ENCODE results near the gene KCNJ1. TPM values are rescaled to one million over a fixed set of nuclear protein-coding genes. Genes with fewer than 3 reads are reported as not detected.

KCNJ1 gene
- total RNA-seq, 6 experiments from 2014 or later: not detected

- Histone ChIP-seq H3K9me3 (no peaks in the 10 kb centered on the region), H3K27ac (no peak overlapping the region), H3K4me3 (no peak overlapping the region), H3K36me3 (no peaks in the 10 kb centered on the region), H3K4me1 (no peaks in the 10 kb centered on the region), H3K27me3 (no peaks in the 10 kb centered on the region)
- DNase-seq: no peak
- 38% methylated on average over 7 of the region's 11 CpGs for WGBS (ENCODE audit: insufficient coverage, low coverage, low lambda C conversion rate, missing lambda C conversion rate)
- intact Hi-C loops (cut with DNase I): no loop called here
- peak; percentile 33 to 56 (median 45) for ATAC-seq
- no peak for TF ChIP-seq POLR2A (IDR thresholded peaks at IDR 0.05)
- no peak for TF ChIP-seq CTCF (IDR thresholded peaks at IDR 0.05)
Measured at GRCh38 chr11:128790196-128790595, 76.9 kb downstream of the KCNJ1 start.

- H3K4me3 ChIP-seq: no peak overlapping the region
- no peak for DNase-seq
- H3K36me3 ChIP-seq: no peaks in the 10 kb centered on the region
- H3K27me3 ChIP-seq: no peaks in the 10 kb centered on the region
- intact Hi-C loops (cut with DNase I): no loop called here
- TF ChIP-seq POLR2A (IDR thresholded peaks at IDR 0.05): no peak
- TF ChIP-seq CTCF (IDR thresholded peaks at IDR 0.05): no peak
- H3K27ac ChIP-seq: no peak overlapping the region
- no peaks in the 10 kb centered on the region for H3K9me3 ChIP-seq
- no peak for ATAC-seq
- 67% methylated on average over 10 of the region's 17 CpGs for WGBS (ENCODE audit: insufficient coverage, low coverage, low lambda C conversion rate, missing lambda C conversion rate)
- no peaks in the 10 kb centered on the region for H3K4me1 ChIP-seq
Measured at GRCh38 chr11:128789497-128790150, 77.5 kb downstream of the KCNJ1 start.

Other genes starting within 250 kb of the KCNJ1 start
- gene FLI1, start 173.2 kb downstream of the KCNJ1 start, total RNA-seq: 1 to 10 TPM; 3.8 to 7.9 (median 6.2) TPM
- under 1 TPM; 0.05 to 0.80 (median 0.11) TPM for gene KCNJ5, start 24.1 kb upstream of the KCNJ1 start, total RNA-seq
- under 1 TPM in 1 of 6 experiments, not detected in 5; 0.22 TPM for gene TP53AIP1, start 75.6 kb upstream of the KCNJ1 start, total RNA-seq

Data from right lobe of liver (tissue), 6 donors.